ENCODE measurements around the gene RNF141.

Gene RNF141

GRCh38 chr11:10476927-10477689 lies 63.9 kb downstream of the RNF141 start:
- no peaks in the 10 kb centered on the region for H3K9me3 ChIP-seq (ENCODE audit: control insufficient read depth, insufficient read depth, low read depth, low read length)
- H3K4me3 ChIP-seq (ENCODE audit: low read depth, low read length), result no peak overlapping the region
- H3K4me1 ChIP-seq (ENCODE audit: control insufficient read depth, insufficient read depth, low read length), result no peaks in the 10 kb centered on the region
- H3K27ac ChIP-seq (ENCODE audit: extremely low read depth, low read depth, low read length), result no peak overlapping the region
- no peaks in the 10 kb centered on the region for H3K36me3 ChIP-seq (ENCODE audit: control insufficient read depth in 2 of 2, insufficient read depth in 1 of 2, low read length in 2 of 2)
- POLR2A ChIA-PET, result no interaction called here
- CTCF ChIA-PET, result interaction anchor here (0.5 kb wide), 1 partner anchor 291 kb away, joined by 4 read pairs; no protein-coding TSS in a partner anchor
- 0 out of 2 replicates have a peak, but pooled peaks have one; percentile 9 for TF ChIP-seq SCRT2 (tag by site-specific recombination; IDR thresholded peaks at IDR 0.05)
- no peak for TF ChIP-seq ZBTB49 (tag by site-specific recombination; IDR thresholded peaks at IDR 0.05; ENCODE audit: low read depth)

GRCh38 chr11:10476342-10476741 lies 64.6 kb downstream of the RNF141 start:
- Histone ChIP-seq H3K9me3 (ENCODE audit: control insufficient read depth, insufficient read depth, low read depth, low read length) (no peaks in the 10 kb centered on the region), H3K4me3 (ENCODE audit: low read depth, low read length) (no peak overlapping the region), H3K36me3 (ENCODE audit: control insufficient read depth in 2 of 2, insufficient read depth in 1 of 2, low read length in 2 of 2) (no peaks in the 10 kb centered on the region), H3K4me1 (ENCODE audit: control insufficient read depth, insufficient read depth, low read length) (no peaks in the 10 kb centered on the region), H3K27ac (ENCODE audit: extremely low read depth, low read depth, low read length) (no peak overlapping the region)
- peak; percentile 70; the same call in 1 of the 2 replicates for TF ChIP-seq SCRT1 (tag by site-specific recombination; IDR thresholded peaks at IDR 0.05; ENCODE audit: borderline replicate concordance)
- TF ChIP-seq OVOL3 (tag by site-specific recombination; IDR thresholded peaks at IDR 0.05), result no peak
- TF ChIP-seq SCRT2 (tag by site-specific recombination; IDR thresholded peaks at IDR 0.05), result peak; percentile 71
- ChIA-PET POLR2A (no interaction called here), CTCF (no interaction called here)

- POLR2A ChIA-PET, result no interaction called here
Measured at GRCh38 chr11:10474551-10474950, 66.4 kb downstream of the RNF141 start.

More at GRCh38 chr11:10474551-10474950, 66.4 kb downstream of the RNF141 start:
- TF ChIP-seq ZNF37A (tag by site-specific recombination; IDR thresholded peaks at IDR 0.05) (no peak), ZNF280D (tag by site-specific recombination; IDR thresholded peaks at IDR 0.05) (no peak), SP3 (tag by site-specific recombination; IDR thresholded peaks at IDR 0.05) (no peak), ZNF791 (tag by site-specific recombination; IDR thresholded peaks at IDR 0.05) (no peak), ZNF155 (tag by site-specific recombination; IDR thresholded peaks at IDR 0.05) (no peak), TCF7L2 (IDR thresholded peaks at IDR 0.05; ENCODE audit: borderline replicate concordance, low read depth, low read length) (no peak), ZNF350 (tag by site-specific recombination; IDR thresholded peaks at IDR 0.05) (no peak), GLIS2 (tag by site-specific recombination; IDR thresholded peaks at IDR 0.05) (no peak), KLF1 (tag by site-specific recombination; IDR thresholded peaks at IDR 0.05) (no peak), ZNF580 (tag by site-specific recombination; IDR thresholded peaks at IDR 0.05) (no peak), ZNF302 (tag by site-specific recombination; IDR thresholded peaks at IDR 0.05; ENCODE audit: low read depth) (no peak), ZNF221 (tag by site-specific recombination; IDR thresholded peaks at IDR 0.05; ENCODE audit: borderline replicate concordance) (no peak), ZNF610 (tag by site-specific recombination; IDR thresholded peaks at IDR 0.05; ENCODE audit: borderline replicate concordance) (no peak), ZNF768 (tag by site-specific recombination; IDR thresholded peaks at IDR 0.05) (no peak), WT1 (tag by site-specific recombination; IDR thresholded peaks at IDR 0.05) (no peak), ZBTB26 (tag by site-specific recombination; optimal IDR thresholded peaks at IDR 0.05) (no peak), YY1 (tag by site-specific recombination; IDR thresholded peaks at IDR 0.05) (no peak), ZNF645 (tag by site-specific recombination; IDR thresholded peaks at IDR 0.05) (no peak), ZNF555 (tag by site-specific recombination; conservative IDR thresholded peaks at IDR 0.05) (no peak), ZNF843 (tag by site-specific recombination; IDR thresholded peaks at IDR 0.05) (no peak)
- Histone ChIP-seq H3K4me3 (ENCODE audit: low read depth, low read length) (no peak overlapping the region), H3K9me3 (ENCODE audit: control insufficient read depth, insufficient read depth, low read depth, low read length) (no peaks in the 10 kb centered on the region), H3K4me1 (ENCODE audit: control insufficient read depth, insufficient read depth, low read length) (no peaks in the 10 kb centered on the region), H3K27ac (ENCODE audit: extremely low read depth, low read depth, low read length) (no peak overlapping the region), H3K36me3 (ENCODE audit: control insufficient read depth in 2 of 2, insufficient read depth in 1 of 2, low read length in 2 of 2) (no peaks in the 10 kb centered on the region)
- CTCF ChIA-PET, result no interaction called here
